Sigmoid colon (tissue), 7 donors: ENCODE results near the gene CLIC5. TPM values are rescaled to one million over a fixed set of nuclear protein-coding genes. Genes with fewer than 3 reads are reported as not detected.

Experiments used
- DNase-seq: peaks from one replicate; pipeline ENCODE4 v3.0.0-alpha.2; 2019
- H3K27ac ChIP-seq, 4 donors: fragments of 200-600 bp; sonication (generic); one replicate each; pipeline ENCODE4 v1.5.1; 2016 to 2019; ENCODE audit warnings: mild to moderate bottlenecking in 1 of 4
- H3K27me3 ChIP-seq, 3 donors: fragments of 200-600 bp; sonication (generic); one replicate each; pipeline ENCODE4 v1.5.1; 2019; ENCODE audit warnings: mild to moderate bottlenecking in 1 of 3
- H3K36me3 ChIP-seq, 4 donors: fragments of 200-600 bp; sonication (generic); one replicate each; pipeline ENCODE4 v1.5.1; 2016 to 2019
- H3K4me1 ChIP-seq, 4 donors: fragments of 200-600 bp; sonication (generic); one replicate each; pipeline ENCODE4 v1.5.1; 2017 to 2019
- H3K4me3 ChIP-seq, 4 donors: fragments of 200-600 bp; sonication (generic); one replicate each; pipeline ENCODE4 v1.5.1; 2017 to 2019; ENCODE audit warnings: mild to moderate bottlenecking in 2 of 4, moderate library complexity in 1 of 4
- H3K9me3 ChIP-seq, 4 donors: fragments of 200-600 bp in 3 of 4; sonication (generic) in 3 of 4; one replicate each; pipeline versions ENCODE4 v1.5.1 to v1.6.1; 2013 to 2019
- CTCF ChIP-seq, 4 experiments: fragments of 450-650 bp in 3 of 4; fragments of 200-600 bp in 1 of 4; IDR thresholded peaks; one replicate each; pipeline ENCODE4 v1.5.1; 2016 to 2019; ENCODE audit warnings: antibody characterized with exemption in 4 of 4, mild to moderate bottlenecking in 3 of 4, moderate library complexity in 2 of 4
- EP300 ChIP-seq, 4 donors: sonication (generic); formaldehyde crosslinking; IDR thresholded peaks; one replicate each; pipeline ENCODE4 v1.6.1; 2017; ENCODE audit warnings: antibody characterized with exemption in 4 of 4
- POLR2A ChIP-seq, 2 donors: fragments of 450-650 bp; IDR thresholded peaks; one replicate each; pipeline ENCODE4 v1.6.1; 2016; ENCODE audit warnings: antibody characterized with exemption in 2 of 2, mild to moderate bottlenecking in 2 of 2, moderate library complexity in 2 of 2
- POLR2AphosphoS5 ChIP-seq, 4 donors: sonication (generic); formaldehyde crosslinking; IDR thresholded peaks; one replicate each; pipeline ENCODE4 v1.6.1; 2017; ENCODE audit warnings: antibody characterized with exemption in 4 of 4
- WGBS, 2 donors: extraction: QIAGEN DNeasy Blood & Tissue Kit; methylation state at CpG; one replicate each; pipeline ENCODE4 v1.1.7; 2013; 5-methylcytosine and 5-hydroxymethylcytosine counted together
- intact Hi-C: fragments of 100-400 bp; cut with DNase I; formaldehyde crosslinking; loops from one replicate; pipeline ENCODE4 v1.15.1; 2023
- polyA plus RNA-seq, 3 donors: library from polyadenylated mRNA; stranded (reverse); fragments of 200-250 nt; gene quantifications; one replicate each; pipeline ENCODE4 v1.2.3, GENCODE V29; 2013
- total RNA-seq, 4 donors: library from RNA; depleted of rRNA; stranded (reverse); fragments of >200 nt; gene quantifications; one replicate each; pipeline ENCODE4 v1.1.0, GENCODE V29; 2016
- donor health status: healthy with polysubstance abuse.
- donor health status: Bipolar disorder and iron deficiency.
- donor health status: healthy.

The CLIC5 gene
- total and polyA plus RNA-seq, 7 donors: 1.8 to 77.0 (median 3.5) TPM

- no peaks in the 10 kb centered on the region for H3K9me3 ChIP-seq
- 91% methylated on average over 3 of the region's 3 CpGs for WGBS, 2 donors
- intact Hi-C loops: no loop called here
- no peak for DNase-seq
- peaks cover 0 to 13% (median 0%) of the 10 kb centered on the region in 4 donors for H3K4me1 ChIP-seq
- H3K36me3 ChIP-seq: no peaks in the 10 kb centered on the region
- H3K27me3 ChIP-seq: no peaks in the 10 kb centered on the region
- TF ChIP-seq EP300 (IDR thresholded peaks at IDR 0.05) (peak in 1 of 4 donors; percentile 27), POLR2AphosphoS5 (IDR thresholded peaks at IDR 0.05) (peak in 2 of 4 donors; percentile 35 to 42), POLR2A (IDR thresholded peaks at IDR 0.05) (no peak)
- H3K4me3 ChIP-seq: no peak overlapping the region
- peak overlapping the region; percentile 20 to 65 (median 23) for H3K27ac ChIP-seq
Measured at GRCh38 chr6:45855642-45856394, 159.8 kb downstream of the CLIC5 start.

- no peaks in the 10 kb centered on the region for H3K36me3 ChIP-seq
- peaks cover 0 to 13% (median 0%) of the 10 kb centered on the region in 4 donors for H3K4me1 ChIP-seq
- H3K27me3 ChIP-seq: no peaks in the 10 kb centered on the region
- no peak overlapping the region for H3K4me3 ChIP-seq
- no peak for DNase-seq
- 71 to 73% methylated on average over 10 of the region's 10 CpGs for WGBS, 2 donors
- H3K27ac ChIP-seq: peak overlapping the region in 3 of 4 donors; percentile 4 to 65 (median 24)
- TF ChIP-seq POLR2AphosphoS5 (IDR thresholded peaks at IDR 0.05) (no peak), POLR2A (IDR thresholded peaks at IDR 0.05) (no peak), EP300 (IDR thresholded peaks at IDR 0.05) (no peak), CTCF (IDR thresholded peaks at IDR 0.05) (no peak)
- intact Hi-C loops: no loop called here
- no peaks in the 10 kb centered on the region for H3K9me3 ChIP-seq
Measured at GRCh38 chr6:45854149-45854742, 161.4 kb downstream of the CLIC5 start.

- H3K36me3 ChIP-seq: no peaks in the 10 kb centered on the region
- TF ChIP-seq EP300 (IDR thresholded peaks at IDR 0.05): no peak
- no peak for TF ChIP-seq POLR2AphosphoS5 (IDR thresholded peaks at IDR 0.05)
- no peak for TF ChIP-seq POLR2A (IDR thresholded peaks at IDR 0.05)
- TF ChIP-seq CTCF (IDR thresholded peaks at IDR 0.05): no peak
- H3K4me1 ChIP-seq: peaks cover 0 to 13% (median 0%) of the 10 kb centered on the region in 4 donors
- H3K4me3 ChIP-seq: no peak overlapping the region
- intact Hi-C loops: no loop called here
- DNase-seq: no peak
- no peak overlapping the region for H3K27ac ChIP-seq
- no peaks in the 10 kb centered on the region for H3K27me3 ChIP-seq
- 83 to 90% methylated on average over 1 of the region's 1 CpG for WGBS, 2 donors
- H3K9me3 ChIP-seq: no peaks in the 10 kb centered on the region
Measured at GRCh38 chr6:45851034-45851400, 164.6 kb downstream of the CLIC5 start.

- WGBS, 2 donors: 63 to 72% methylated on average over 8 of the region's 8 CpGs
- Histone ChIP-seq H3K4me1 (peaks cover 0 to 13% (median 0%) of the 10 kb centered on the region in 4 donors), H3K4me3 (no peak overlapping the region), H3K36me3 (no peaks in the 10 kb centered on the region), H3K9me3 (no peaks in the 10 kb centered on the region), H3K27me3 (no peaks in the 10 kb centered on the region), H3K27ac (no peak overlapping the region)
- no peak for DNase-seq
- intact Hi-C loops: no loop called here
- TF ChIP-seq EP300 (IDR thresholded peaks at IDR 0.05) (no peak), POLR2A (IDR thresholded peaks at IDR 0.05) (no peak), POLR2AphosphoS5 (IDR thresholded peaks at IDR 0.05) (no peak), CTCF (IDR thresholded peaks at IDR 0.05) (no peak)
Measured at GRCh38 chr6:45850378-45851033, 165.2 kb downstream of the CLIC5 start.

GRCh38 chr6:45845567-45845966, 170.1 kb downstream of the CLIC5 start:
- intact Hi-C loops: no loop called here
- WGBS, 2 donors: 74 to 92% methylated on average over 1 of the region's 1 CpG
- no peaks in the 10 kb centered on the region for H3K36me3 ChIP-seq
- H3K27ac ChIP-seq: no peak overlapping the region
- no peaks in the 10 kb centered on the region for H3K27me3 ChIP-seq
- TF ChIP-seq CTCF (IDR thresholded peaks at IDR 0.05): no peak
- H3K4me3 ChIP-seq: no peak overlapping the region
- H3K9me3 ChIP-seq: no peaks in the 10 kb centered on the region
- no peak for DNase-seq
- no peaks in the 10 kb centered on the region for H3K4me1 ChIP-seq
